Activated CD4-positive, alpha-beta T cell treated with anti-CD3 and anti-CD28 coated beads, Interleukin-2, amount 10 ng/mL, durations not matched to agents 7 days and 5 days (primary cell): ENCODE measurements around the gene AOPEP. TPM values are rescaled to one million over a fixed set of nuclear protein-coding genes. Genes with fewer than 3 reads are reported as not detected.
"Not testable (repeated sequence)": the region's sequence is repeated elsewhere in the genome, so short reads cannot be mapped to it uniquely, and the experiment has no call there.

Experiments
- CTCF ChIA-PET: fragments of 350-600 bp; sonication (Branson Sonifier 250); formaldehyde crosslinking; loops from one replicate; lab custom pipeline; 2021; ENCODE audit warnings: antibody characterized with exemption; lab: Charles Lee
- POLR2A ChIA-PET: fragments of 350-600 bp; sonication (Branson Sonifier 250); formaldehyde crosslinking; loops from one replicate; lab custom pipeline; 2021; ENCODE audit warnings: antibody characterized with exemption; lab: Charles Lee
- DNase-seq: peaks from one replicate; pipeline ENCODE4 v3.0.0-alpha.2; 2020
- H3K27ac Mint-ChIP-seq: one replicate; pipeline ENCODE4 v1.8.0; 2021; ENCODE audit warnings: mild to moderate bottlenecking, moderate library complexity, mixed read lengths
- H3K27me3 Mint-ChIP-seq: one replicate; pipeline ENCODE4 v1.8.0; 2021; ENCODE audit warnings: mixed read lengths
- H3K36me3 Mint-ChIP-seq: one replicate; pipeline ENCODE4 v1.8.0; 2021; ENCODE audit warnings: low read depth, mixed read lengths
- H3K4me1 Mint-ChIP-seq: one replicate; pipeline ENCODE4 v1.8.0; 2021; ENCODE audit warnings: mixed read lengths
- H3K4me3 Mint-ChIP-seq: one replicate; pipeline ENCODE4 v1.8.0; 2021; ENCODE audit warnings: mild to moderate bottlenecking, moderate library complexity, mixed read lengths
- H3K9me3 Mint-ChIP-seq: one replicate; pipeline ENCODE4 v1.8.0; 2021; ENCODE audit warnings: mixed read lengths
- total RNA-seq, 2 experiments: library from RNA; stranded (reverse); gene quantifications; one replicate each; pipeline ENCODE4 v1.2.3, GENCODE V29; 2021

The AOPEP gene
- total RNA-seq, 2 experiments from 2014 or later, result 9.7 to 10.7 TPM

- Mint-ChIP-seq H3K27me3 (no peaks in the 10 kb centered on the region), H3K4me3 (no peak overlapping the region), H3K4me1 (peaks cover 16% of the 10 kb centered on the region), H3K36me3 (peaks cover 6% of the 10 kb centered on the region), H3K9me3 (no peaks in the 10 kb centered on the region), H3K27ac (no peak overlapping the region)
- no peak for DNase-seq
- POLR2A ChIA-PET, result no interaction called here
- CTCF ChIA-PET, result no interaction called here
Observed at GRCh38 chr9:94956731-94957130, 230.2 kb downstream of the AOPEP start.

- Mint-ChIP-seq H3K4me1 (no peaks in the 10 kb centered on the region), H3K4me3 (no peak overlapping the region), H3K27me3 (no peaks in the 10 kb centered on the region), H3K9me3 (no peaks in the 10 kb centered on the region), H3K27ac (no peak overlapping the region), H3K36me3 (no peaks in the 10 kb centered on the region)
- CTCF ChIA-PET, result interaction anchor here (1.5 kb wide), 1 partner anchor 13 kb away, joined by 3 read pairs; no protein-coding TSS in a partner anchor
- POLR2A ChIA-PET, result no interaction called here
- no peak for DNase-seq
Observed at GRCh38 chr9:94960964-94961363, 234.5 kb downstream of the AOPEP start.

GRCh38 chr9:94961870-94962269, 235.4 kb downstream of the AOPEP start:
- POLR2A ChIA-PET, result interaction anchor here (0.7 kb wide), 2 partner anchors 30 to 492 kb away, joined by 3 read pairs; no protein-coding TSS in a partner anchor
- CTCF ChIA-PET, result no interaction called here
- no peaks in the 10 kb centered on the region for H3K27me3 Mint-ChIP-seq
- H3K4me1 Mint-ChIP-seq, result no peaks in the 10 kb centered on the region
- no peak for DNase-seq
- no peak overlapping the region for H3K27ac Mint-ChIP-seq
- no peaks in the 10 kb centered on the region for H3K9me3 Mint-ChIP-seq
- H3K4me3 Mint-ChIP-seq, result no peak overlapping the region
- no peaks in the 10 kb centered on the region for H3K36me3 Mint-ChIP-seq

GRCh38 chr9:94965631-94966030, 239.1 kb downstream of the AOPEP start:
- H3K27me3 Mint-ChIP-seq, DNase-seq, H3K4me1 Mint-ChIP-seq, CTCF ChIA-PET, H3K36me3 Mint-ChIP-seq, POLR2A ChIA-PET, H3K4me3 Mint-ChIP-seq, H3K27ac Mint-ChIP-seq, H3K9me3 Mint-ChIP-seq: not testable (repeated sequence)

- H3K4me1 Mint-ChIP-seq, H3K27me3 Mint-ChIP-seq, H3K36me3 Mint-ChIP-seq, H3K27ac Mint-ChIP-seq, H3K4me3 Mint-ChIP-seq, POLR2A ChIA-PET, H3K9me3 Mint-ChIP-seq, DNase-seq, CTCF ChIA-PET: not testable (repeated sequence)
Observed at GRCh38 chr9:94966046-94966445, 239.5 kb downstream of the AOPEP start.

- CTCF ChIA-PET, result no interaction called here
- Mint-ChIP-seq H3K36me3 (no peaks in the 10 kb centered on the region), H3K27ac (no peak overlapping the region), H3K9me3 (no peaks in the 10 kb centered on the region), H3K4me1 (no peaks in the 10 kb centered on the region), H3K4me3 (no peak overlapping the region), H3K27me3 (no peaks in the 10 kb centered on the region)
- DNase-seq, result no peak
- POLR2A ChIA-PET, result no interaction called here
Observed at GRCh38 chr9:94967482-94967881, 241.0 kb downstream of the AOPEP start.

- POLR2A ChIA-PET, result no interaction called here
- H3K4me1 Mint-ChIP-seq, result no peaks in the 10 kb centered on the region
Observed at GRCh38 chr9:94971378-94972131, 245.1 kb downstream of the AOPEP start.

GRCh38 chr9:94973451-94973941, 247.0 kb downstream of the AOPEP start:
- Mint-ChIP-seq H3K36me3 (no peaks in the 10 kb centered on the region), H3K27me3 (no peaks in the 10 kb centered on the region), H3K4me3 (no peak overlapping the region), H3K27ac (no peak overlapping the region), H3K4me1 (no peaks in the 10 kb centered on the region), H3K9me3 (no peaks in the 10 kb centered on the region)
- ChIA-PET POLR2A (no interaction called here), CTCF (no interaction called here)
- DNase-seq, result no peak

More at GRCh38 chr9:94971378-94972131, 245.1 kb downstream of the AOPEP start:
- Mint-ChIP-seq H3K27ac (no peak overlapping the region), H3K9me3 (no peaks in the 10 kb centered on the region), H3K36me3 (no peaks in the 10 kb centered on the region), H3K27me3 (no peaks in the 10 kb centered on the region), H3K4me3 (no peak overlapping the region)
- DNase-seq, result no peak
- CTCF ChIA-PET, result no interaction called here

GRCh38 chr9:94974154-94974879, 247.8 kb downstream of the AOPEP start:
- CTCF ChIA-PET, result no interaction called here
- H3K27me3 Mint-ChIP-seq, result no peaks in the 10 kb centered on the region

GRCh38 chr9:94975480-94975879, 249.0 kb downstream of the AOPEP start:
- no peaks in the 10 kb centered on the region for H3K27me3 Mint-ChIP-seq
- DNase-seq, result no peak
- CTCF ChIA-PET, result no interaction called here
- POLR2A ChIA-PET, result no interaction called here
- H3K27ac Mint-ChIP-seq, result no peak overlapping the region
- H3K36me3 Mint-ChIP-seq, result no peaks in the 10 kb centered on the region
- no peaks in the 10 kb centered on the region for H3K9me3 Mint-ChIP-seq
- no peaks in the 10 kb centered on the region for H3K4me1 Mint-ChIP-seq
- H3K4me3 Mint-ChIP-seq, result no peak overlapping the region

More at GRCh38 chr9:94974154-94974879, 247.8 kb downstream of the AOPEP start:
- no peak for DNase-seq
- Mint-ChIP-seq H3K27ac (peak overlapping the region; percentile 7), H3K4me3 (no peak overlapping the region), H3K9me3 (no peaks in the 10 kb centered on the region), H3K4me1 (no peaks in the 10 kb centered on the region), H3K36me3 (no peaks in the 10 kb centered on the region)
- POLR2A ChIA-PET, result no interaction called here

GRCh38 chr9:94976077-94976476, 249.6 kb downstream of the AOPEP start:
- H3K27ac Mint-ChIP-seq, result no peak overlapping the region
- no peaks in the 10 kb centered on the region for H3K36me3 Mint-ChIP-seq
- ChIA-PET POLR2A (no interaction called here), CTCF (no interaction called here)
- no peaks in the 10 kb centered on the region for H3K27me3 Mint-ChIP-seq
- H3K4me1 Mint-ChIP-seq, result no peaks in the 10 kb centered on the region
- no peak for DNase-seq
- no peak overlapping the region for H3K4me3 Mint-ChIP-seq
- H3K9me3 Mint-ChIP-seq, result no peaks in the 10 kb centered on the region

- no peak for DNase-seq
- POLR2A ChIA-PET, result no interaction called here
- H3K27me3 Mint-ChIP-seq, result no peaks in the 10 kb centered on the region
- no peak overlapping the region for H3K27ac Mint-ChIP-seq
- H3K4me3 Mint-ChIP-seq, result no peak overlapping the region
- no peaks in the 10 kb centered on the region for H3K9me3 Mint-ChIP-seq
- H3K36me3 Mint-ChIP-seq, result no peaks in the 10 kb centered on the region
- CTCF ChIA-PET, result interaction anchor here (1.0 to 1.5 kb wide), 2 partner anchors 11 to 17 kb away, joined by 3 to 5 read pairs; no protein-coding TSS in a partner anchor
- H3K4me1 Mint-ChIP-seq, result no peaks in the 10 kb centered on the region
Observed at GRCh38 chr9:94977416-94977815, 250.9 kb downstream of the AOPEP start.

- ChIA-PET CTCF (no interaction called here), POLR2A (no interaction called here)
- Mint-ChIP-seq H3K4me3 (no peak overlapping the region), H3K4me1 (peaks cover 11% of the 10 kb centered on the region), H3K27ac (no peak overlapping the region), H3K27me3 (peaks cover 3% of the 10 kb centered on the region), H3K36me3 (no peaks in the 10 kb centered on the region), H3K9me3 (no peaks in the 10 kb centered on the region)
- DNase-seq, result no peak
Observed at GRCh38 chr9:94979904-94980507, 253.5 kb downstream of the AOPEP start.
